ENCODE results near the gene ABHD12B.

DNA sequence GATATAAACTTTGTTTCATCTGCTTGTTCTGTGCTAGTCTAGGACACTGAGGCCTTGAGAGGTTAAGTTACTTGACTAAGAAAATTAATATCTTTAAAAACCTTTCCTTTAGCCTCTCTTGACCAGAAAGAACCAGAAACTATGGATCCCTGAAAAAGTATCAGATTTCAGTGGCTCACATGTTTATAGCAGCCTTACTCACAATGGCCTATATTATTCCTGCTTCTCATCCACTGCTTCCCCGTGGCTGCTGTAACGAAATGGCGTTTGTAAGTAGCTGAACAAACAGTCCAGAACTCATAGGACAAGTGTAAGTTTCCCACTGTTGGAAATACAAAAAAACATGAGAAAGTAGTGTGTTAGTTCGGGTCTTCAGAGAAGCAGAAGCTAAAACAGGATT lies 75.6 kb downstream of the ABHD12B start:
- TF ChIP-seq GATA2 (IDR thresholded peaks at IDR 0.05; ENCODE audit: low read depth, low read length), result no peak
- TF ChIP-seq GATA3 (IDR thresholded peaks at IDR 0.05; ENCODE audit: low read depth, low read length), result no peak
